HCT116 (cell line): ENCODE measurements around the gene LGALS4. TPM values are rescaled to one million over a fixed set of nuclear protein-coding genes. Genes with fewer than 3 reads are reported as not detected.
A peak's percentile ranks its signal among the peaks of the same experiment; 100 is the strongest.
"Not testable (repeated sequence)": the region's sequence is repeated elsewhere in the genome, so short reads cannot be mapped to it uniquely, and the experiment has no call there.

Source experiments
- ATAC-seq: fragments of 200-7000 bp; cut with Tn5 transposase; 2 replicates; pipeline ENCODE4 v1.9.1; 2020; ENCODE audit warnings: mild to moderate bottlenecking, moderate library complexity
- BruUV-seq: library from RNA; stranded (reverse); fragments of 400-500 nt; replicated peaks from 2 replicates; lab custom pipeline; 2021; lab: Mats Ljungman, UMichigan
- CTCF ChIA-PET: fragments of 300-600 bp; sonication (Branson Sonifier 250); formaldehyde crosslinking; loops from one replicate; lab custom pipeline; 2021; ENCODE audit warnings: antibody characterized with exemption; lab: Charles Lee
- POLR2A ChIA-PET: fragments of 300-600, 350-600 bp; sonication (Branson Sonifier 250); formaldehyde crosslinking; loops from one replicate; lab custom pipeline; 2021; ENCODE audit warnings: antibody characterized with exemption; lab: Charles Lee
- RAD21 ChIA-PET, 2 experiments: fragments of 300-600 bp; sonication (Branson Sonifier 250); formaldehyde crosslinking; loops; one replicate each; lab custom pipeline; 2023; ENCODE audit warnings: low total read pairs in 2 of 2; ENCODE audit not compliant: uncharacterized antibody in 2 of 2, unreplicated experiment in 2 of 2, low non-redundant PET in 1 of 2; lab: Charles Lee
- DNase-seq: peaks from one replicate; pipeline ENCODE4 v3.0.0-alpha.2; 2010; ENCODE audit warnings: low read depth, low spot score
- H2AFZ ChIP-seq: fragments of 200-600 bp; shearing (Covaris generic), sonication (generic); 2 replicates; pipeline ENCODE4 v1.6.1; 2017; ENCODE audit warnings: low read depth, mixed run types, mixed read lengths, antibody characterized with exemption, low read length; ENCODE audit not compliant: poor library complexity, severe bottlenecking
- H3K27ac ChIP-seq: 2 replicates; pipeline ENCODE4 v1.5.1; 2012; ENCODE audit warnings: low read depth, low read length
- H3K27me3 ChIP-seq: fragments of 200-600 bp; sonication (generic); 2 replicates; pipeline ENCODE4 v1.6.1; 2016; ENCODE audit warnings: mixed run types, low read length, mixed read lengths; ENCODE audit not compliant: insufficient read depth
- H3K36me3 ChIP-seq, 2 experiments: fragments of 200-500 bp in 1 of 2; fragments of 200-600 bp in 1 of 2; sonication (Bioruptor generic) in 1 of 2; sonication (generic) in 1 of 2; 2 replicates each; pipeline versions ENCODE4 v1.5.1 to v1.6.1; 2014 to 2016; ENCODE audit warnings: low read length in 2 of 2, inconsistent platforms in 1 of 2, mixed read lengths in 1 of 2, mixed run types in 1 of 2; ENCODE audit not compliant: insufficient read depth in 2 of 2, control insufficient read depth in 1 of 2
- H3K4me1 ChIP-seq, 2 experiments: fragments of 200-600 bp in 1 of 2; sonication (generic) in 1 of 2; 2 replicates each; pipeline versions ENCODE4 v1.5.1 to v1.6.1; 2012 to 2017; ENCODE audit warnings: low read length in 2 of 2, inconsistent platforms in 1 of 2, mild to moderate bottlenecking in 1 of 2, mixed read lengths in 1 of 2, mixed run types in 1 of 2, moderate library complexity in 1 of 2; ENCODE audit not compliant: insufficient read depth in 2 of 2, control insufficient read depth in 1 of 2
- H3K4me2 ChIP-seq: fragments of 200-600 bp; sonication (generic); 2 replicates; pipeline ENCODE4 v1.6.1; 2017; ENCODE audit warnings: mixed run types, low read length, mixed read lengths
- H3K4me3 ChIP-seq, 2 experiments: fragments of 200-600 bp in 1 of 2; sonication (generic) in 1 of 2; replicated peaks in 1 of 2; 2 replicates each; pipeline ENCODE4 v1.5.1; 2011 to 2016; ENCODE audit warnings: low read length in 2 of 2, control low read depth in 1 of 2, low read depth in 1 of 2, mild to moderate bottlenecking in 1 of 2, mixed read lengths in 1 of 2, mixed run types in 1 of 2
- H3K79me2 ChIP-seq: fragments of 200-600 bp; sonication (generic); 2 replicates; pipeline ENCODE4 v1.6.1; 2017; ENCODE audit warnings: mild to moderate bottlenecking, mixed run types, low read length, moderate library complexity, mixed read lengths; ENCODE audit not compliant: insufficient read depth
- H3K9ac ChIP-seq: fragments of 200-600 bp; sonication (generic); 2 replicates; pipeline ENCODE4 v1.6.1; 2016; ENCODE audit warnings: low read length, mixed read lengths
- H3K9me2 ChIP-seq: fragments of 200-600 bp; sonication (generic), shearing (Covaris generic); 2 replicates; pipeline ENCODE4 v1.6.1; 2017; ENCODE audit warnings: mixed run types, mild to moderate bottlenecking, moderate library complexity; ENCODE audit not compliant: insufficient read depth
- H3K9me3 ChIP-seq, 2 experiments: fragments of 200-500 bp in 1 of 2; fragments of 200-600 bp in 1 of 2; sonication (Bioruptor generic) in 1 of 2; sonication (generic) in 1 of 2; 2 replicates each; pipeline ENCODE4 v1.6.1; 2014 to 2017; ENCODE audit warnings: low read length in 2 of 2, mixed read lengths in 2 of 2, inconsistent platforms in 1 of 2, low read depth in 1 of 2, mild to moderate bottlenecking in 1 of 2, mixed run types in 1 of 2, moderate library complexity in 1 of 2; ENCODE audit not compliant: control insufficient read depth in 1 of 2, insufficient read depth in 1 of 2
- H4K20me1 ChIP-seq: fragments of 200-600 bp; sonication (generic), shearing (Covaris generic); 2 replicates; pipeline ENCODE4 v1.6.1; 2017; ENCODE audit warnings: mixed run types, mild to moderate bottlenecking, moderate library complexity; ENCODE audit not compliant: insufficient read depth
- ATF3 ChIP-seq: IDR thresholded peaks from 2 replicates; pipeline ENCODE4 v1.6.1; 2012
- YY1 ChIP-seq: IDR thresholded peaks from 2 replicates; pipeline ENCODE4 v1.6.1; 2011; ENCODE audit warnings: low read length, low read depth, moderate library complexity, mild to moderate bottlenecking; ENCODE audit not compliant: insufficient replicate concordance; ENCODE audit errors: extremely low read depth
- ZFX ChIP-seq: fragments of 450-650 bp; IDR thresholded peaks from 2 replicates; pipeline ENCODE4 v1.6.1; 2017
- intact Hi-C: fragments of 100-400 bp; cut with micrococcal nuclease; formaldehyde crosslinking; loops from 2 replicates; pipeline ENCODE4 v1.10.0; 2022
- total RNA-seq: library from RNA; stranded (reverse); gene quantifications from one replicate; pipeline ENCODE4 v1.2.1, GENCODE V29; 2021; ENCODE audit not compliant: unreplicated experiment

LGALS4 gene
- total RNA-seq, 1 experiment from 2014 or later = 0.86 TPM

GRCh38 chr19:38815059-38816001, 2.6 kb upstream of the LGALS4 start:
- Histone ChIP-seq H3K4me1 (peaks cover 0 to 4% of the 10 kb centered on the region in 2 experiments; a peak in 1 of 4 replicates), H3K4me2 (no peak overlapping the region), H3K79me2 (no peaks in the 10 kb centered on the region), H2AFZ (no peak overlapping the region), H3K9me2 (no peaks in the 10 kb centered on the region), H4K20me1 (no peaks in the 10 kb centered on the region), H3K27me3 (no peaks in the 10 kb centered on the region), H3K36me3 (no peaks in the 10 kb centered on the region), H3K4me3 (no peak overlapping the region), H3K9ac (no peak overlapping the region), H3K27ac (no peak overlapping the region), H3K9me3 (no peaks in the 10 kb centered on the region)
- intact Hi-C loops = no loop called here
- ChIA-PET RAD21 (no interaction called here), POLR2A (interaction anchor here (2.4 kb wide), 1 partner anchor 7 kb away, joined by 16 read pairs; no protein-coding TSS in a partner anchor), CTCF (no interaction called here)
- no peak for TF ChIP-seq ZFX
- no peak for TF ChIP-seq ATF3
- no peak for TF ChIP-seq YY1
- ATAC-seq (peak; percentile 63), DNase-seq (no peak)
- TSS peak; percentile 85 for BruUV-seq

GRCh38 chr19:38813932-38814331, 1.2 kb upstream of the LGALS4 start:
- CTCF ChIA-PET, intact Hi-C loops, H3K4me1 ChIP-seq, H3K9ac ChIP-seq, H3K27me3 ChIP-seq, H4K20me1 ChIP-seq, ATAC-seq, H3K79me2 ChIP-seq, BruUV-seq, H3K4me3 ChIP-seq, H3K9me3 ChIP-seq, RAD21 ChIA-PET, H3K4me2 ChIP-seq, H3K27ac ChIP-seq, H3K9me2 ChIP-seq, DNase-seq, H2AFZ ChIP-seq, H3K36me3 ChIP-seq: not testable (repeated sequence)
- POLR2A ChIA-PET = interaction anchor here (0.8 to 2.4 kb wide), 2 partner anchors 9 to 10 kb away, joined by 3 to 16 read pairs; no protein-coding TSS in a partner anchor
